NT2/D1 (cell line): ENCODE measurements around the gene COL21A1.

Experiments used
- DNase-seq: peaks from one replicate; pipeline ENCODE4 v3.0.0-alpha.2; 2011; ENCODE audit warnings: low read depth, low spot score
- H3K27me3 ChIP-seq: 2 replicates; pipeline ENCODE4 v1.6.0; 2011; ENCODE audit warnings: mild to moderate bottlenecking; ENCODE audit not compliant: insufficient read length, insufficient read depth
- H3K36me3 ChIP-seq: 2 replicates; pipeline ENCODE4 v1.6.1; 2011; ENCODE audit warnings: mild to moderate bottlenecking, low read length, mixed read lengths; ENCODE audit not compliant: insufficient read depth, insufficient read length
- H3K4me1 ChIP-seq: 2 replicates; pipeline ENCODE4 v1.5.1; 2011; ENCODE audit not compliant: insufficient read depth, insufficient read length
- H3K4me3 ChIP-seq: 2 replicates; pipeline ENCODE4 v1.5.1; 2011; ENCODE audit warnings: low read depth; ENCODE audit not compliant: insufficient read length
- H3K9ac ChIP-seq: 2 replicates; pipeline ENCODE4 v1.6.0; 2011; ENCODE audit warnings: low read depth; ENCODE audit not compliant: insufficient read length
- H3K9me3 ChIP-seq: 2 replicates; pipeline ENCODE4 v1.5.1; 2011; ENCODE audit warnings: mild to moderate bottlenecking, low read length; ENCODE audit not compliant: insufficient read depth
- SUZ12 ChIP-seq: IDR thresholded peaks from 2 replicates; pipeline ENCODE4 v1.6.1; 2011; ENCODE audit not compliant: insufficient read length, insufficient read depth; ENCODE audit errors: extremely low read depth
- YY1 ChIP-seq: IDR thresholded peaks from 2 replicates; pipeline ENCODE4 v1.6.1; 2011; ENCODE audit not compliant: insufficient read length, insufficient read depth
- ZNF274 ChIP-seq: IDR thresholded peaks from 2 replicates; pipeline ENCODE4 v1.6.1; 2011; ENCODE audit warnings: mild to moderate bottlenecking, low read depth, low read length

Gene COL21A1

DNA sequence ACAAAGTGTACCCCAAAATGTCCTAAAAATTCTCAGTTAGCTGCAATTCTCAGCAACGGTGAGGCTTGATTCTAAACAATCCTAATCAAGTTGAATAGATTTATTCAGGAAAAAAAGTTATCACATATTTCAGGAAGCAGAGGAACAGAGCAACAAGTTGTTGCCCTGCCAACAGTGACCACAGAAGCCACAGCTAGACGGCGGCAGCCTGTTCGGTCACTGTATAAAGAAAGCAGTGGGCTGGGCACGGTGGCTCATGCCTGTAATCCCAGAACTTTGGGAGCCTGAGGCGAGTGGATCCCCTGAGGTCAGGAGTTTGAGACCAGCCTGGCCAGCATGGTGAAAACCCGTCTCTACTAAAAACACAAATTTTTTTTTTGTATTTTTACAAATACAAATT, 200.8 kb downstream of the COL21A1 start:
- Histone ChIP-seq H3K27me3 (no peaks in the 10 kb centered on the region), H3K36me3 (no peaks in the 10 kb centered on the region), H3K9ac (no peak overlapping the region), H3K9me3 (no peaks in the 10 kb centered on the region), H3K4me3 (no peak overlapping the region), H3K4me1 (no peaks in the 10 kb centered on the region)
- no peak for DNase-seq
- no peak for TF ChIP-seq ZNF274
- TF ChIP-seq YY1: no peak
- no peak for TF ChIP-seq SUZ12

DNA sequence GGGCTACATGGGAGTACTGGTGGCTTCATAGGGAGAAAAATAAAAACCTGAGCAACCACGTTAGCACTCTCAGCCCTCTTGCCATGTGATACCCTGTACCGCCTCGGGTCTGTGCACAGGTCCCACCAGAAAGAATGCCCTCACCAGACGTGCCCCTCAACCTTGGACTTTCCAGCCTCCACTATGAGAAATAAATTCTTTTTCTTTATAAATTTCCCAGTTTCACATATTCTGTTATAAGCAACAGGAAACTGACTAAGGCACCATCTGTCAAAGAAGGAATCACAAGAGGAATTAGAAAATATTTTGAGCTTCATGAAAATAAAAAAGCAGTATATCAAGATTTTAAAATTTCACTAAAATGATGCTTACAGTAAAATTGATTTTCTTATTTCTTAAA, 203.6 kb downstream of the COL21A1 start:
- no peak for DNase-seq
- Histone ChIP-seq H3K4me3 (no peak overlapping the region), H3K9ac (no peak overlapping the region), H3K36me3 (no peaks in the 10 kb centered on the region), H3K4me1 (no peaks in the 10 kb centered on the region), H3K9me3 (no peaks in the 10 kb centered on the region), H3K27me3 (no peaks in the 10 kb centered on the region)
- no peak for TF ChIP-seq YY1
- TF ChIP-seq ZNF274: no peak
- no peak for TF ChIP-seq SUZ12

DNA sequence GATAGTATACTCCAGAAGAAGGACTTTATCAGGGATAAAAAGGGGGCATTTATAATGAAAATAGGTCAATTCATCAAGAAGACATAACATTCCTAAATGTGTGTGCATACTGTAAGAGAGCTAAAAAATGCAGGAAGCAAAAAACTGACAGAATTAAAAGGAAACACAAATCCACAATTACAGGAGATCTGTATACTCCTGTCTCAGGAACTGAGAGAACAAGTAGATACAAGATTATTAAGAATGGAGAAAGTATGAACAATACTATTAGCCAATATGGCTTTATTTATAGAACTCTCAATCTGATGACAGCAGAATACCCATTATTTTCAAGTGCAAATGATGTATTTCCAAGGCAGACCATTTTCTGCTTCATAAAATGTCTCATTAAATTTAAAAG, 204.3 kb downstream of the COL21A1 start:
- DNase-seq: no peak
- H3K4me3 ChIP-seq: no peak overlapping the region
- no peak overlapping the region for H3K9ac ChIP-seq
- H3K36me3 ChIP-seq: no peaks in the 10 kb centered on the region
- no peaks in the 10 kb centered on the region for H3K4me1 ChIP-seq
- H3K9me3 ChIP-seq: no peaks in the 10 kb centered on the region
- no peaks in the 10 kb centered on the region for H3K27me3 ChIP-seq
- TF ChIP-seq ZNF274 (no peak), YY1 (no peak), SUZ12 (no peak)

DNA sequence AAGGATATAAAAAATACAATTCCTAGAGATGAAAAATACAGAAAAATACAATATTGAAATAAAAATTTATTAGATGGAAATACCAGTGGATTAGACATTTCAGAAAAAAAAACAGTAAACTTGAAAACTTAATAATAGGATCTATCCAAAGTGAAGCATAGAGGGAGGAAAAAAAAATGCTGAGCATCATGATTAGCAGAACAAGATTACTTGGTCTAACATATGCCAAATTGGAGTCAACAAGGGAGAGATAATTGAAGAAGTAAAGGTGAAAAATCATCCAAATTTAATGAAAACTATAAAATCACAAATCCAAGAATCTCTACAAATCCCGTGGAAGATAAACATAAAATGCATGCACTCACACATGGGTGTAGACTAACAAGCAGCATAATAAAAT, 205.8 kb downstream of the COL21A1 start:
- Histone ChIP-seq H3K4me1 (no peaks in the 10 kb centered on the region), H3K9ac (no peak overlapping the region), H3K4me3 (no peak overlapping the region), H3K36me3 (no peaks in the 10 kb centered on the region), H3K9me3 (no peaks in the 10 kb centered on the region), H3K27me3 (no peaks in the 10 kb centered on the region)
- TF ChIP-seq YY1: no peak
- TF ChIP-seq ZNF274: no peak
- no peak for TF ChIP-seq SUZ12
- no peak for DNase-seq

DNA sequence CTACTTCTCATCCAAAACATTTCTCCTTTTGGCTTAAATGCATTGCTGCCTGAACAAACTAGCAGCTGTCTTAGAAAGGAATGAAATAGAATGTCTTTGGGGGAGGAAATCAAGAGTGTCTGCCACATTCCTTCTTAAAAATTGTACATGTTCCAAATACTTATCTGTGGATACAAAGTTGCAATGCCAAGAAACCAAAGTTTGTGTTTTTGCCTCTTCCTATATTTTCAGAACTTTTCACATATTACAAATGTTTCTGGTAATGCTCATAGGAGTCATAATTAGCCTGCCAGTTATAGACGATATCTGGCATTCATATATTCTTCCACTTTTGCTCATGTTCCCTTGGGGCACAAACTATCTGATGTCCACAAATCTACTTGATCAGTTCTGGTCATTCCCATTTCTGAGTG, 206.5 kb downstream of the COL21A1 start:
- H3K4me3 ChIP-seq: no peak overlapping the region
- H3K4me1 ChIP-seq: no peaks in the 10 kb centered on the region
- TF ChIP-seq SUZ12 (no peak), YY1 (no peak), ZNF274 (no peak)
- no peak overlapping the region for H3K9ac ChIP-seq
- H3K27me3 ChIP-seq: no peaks in the 10 kb centered on the region
- no peaks in the 10 kb centered on the region for H3K9me3 ChIP-seq
- DNase-seq: no peak
- H3K36me3 ChIP-seq: no peaks in the 10 kb centered on the region

DNA sequence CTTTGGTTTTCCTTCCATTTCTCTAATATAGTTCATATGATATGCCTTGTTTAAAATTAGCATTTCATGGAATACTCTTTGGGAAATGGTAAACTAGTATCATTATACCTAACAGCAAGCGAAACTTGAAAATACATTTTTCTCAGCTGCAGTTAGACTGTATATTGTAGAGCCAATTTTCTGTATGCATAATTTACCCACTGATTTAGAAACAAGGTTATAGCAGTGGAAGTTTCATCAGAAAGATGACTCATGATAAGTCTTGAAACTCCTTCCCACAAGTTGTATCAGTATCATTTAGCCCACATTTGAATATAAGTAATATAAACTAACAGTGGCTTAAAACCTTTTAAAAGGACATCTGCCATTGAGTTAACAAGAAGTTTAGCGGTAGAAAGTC, 207.2 kb downstream of the COL21A1 start:
- Histone ChIP-seq H3K4me1 (no peaks in the 10 kb centered on the region), H3K9me3 (no peaks in the 10 kb centered on the region), H3K9ac (no peak overlapping the region), H3K36me3 (no peaks in the 10 kb centered on the region), H3K27me3 (no peaks in the 10 kb centered on the region), H3K4me3 (no peak overlapping the region)
- DNase-seq: no peak
- TF ChIP-seq ZNF274 (no peak), SUZ12 (no peak), YY1 (no peak)

DNA sequence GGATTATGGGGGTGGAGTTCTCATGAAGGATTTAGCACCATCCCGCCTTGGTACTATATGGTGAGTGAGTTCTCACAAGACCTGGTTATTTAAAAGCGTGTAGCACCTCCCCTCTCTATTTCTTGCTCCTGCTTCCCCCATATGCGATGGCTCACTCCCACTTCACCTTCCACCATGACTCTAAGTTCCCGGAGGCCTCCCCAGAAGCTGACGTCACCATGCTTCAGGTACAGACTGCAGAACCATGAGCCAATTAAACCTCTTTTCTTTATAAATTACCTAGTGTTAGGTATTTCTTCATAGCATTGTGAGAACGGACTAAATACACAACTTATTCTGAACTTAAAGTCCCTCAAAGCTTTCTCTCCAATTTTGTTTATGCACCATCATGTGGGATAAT, 208.6 kb downstream of the COL21A1 start:
- Histone ChIP-seq H3K9ac (no peak overlapping the region), H3K4me3 (no peak overlapping the region), H3K4me1 (no peaks in the 10 kb centered on the region), H3K27me3 (no peaks in the 10 kb centered on the region), H3K9me3 (no peaks in the 10 kb centered on the region), H3K36me3 (no peaks in the 10 kb centered on the region)
- no peak for TF ChIP-seq SUZ12
- TF ChIP-seq YY1: no peak
- TF ChIP-seq ZNF274: no peak
- no peak for DNase-seq

DNA sequence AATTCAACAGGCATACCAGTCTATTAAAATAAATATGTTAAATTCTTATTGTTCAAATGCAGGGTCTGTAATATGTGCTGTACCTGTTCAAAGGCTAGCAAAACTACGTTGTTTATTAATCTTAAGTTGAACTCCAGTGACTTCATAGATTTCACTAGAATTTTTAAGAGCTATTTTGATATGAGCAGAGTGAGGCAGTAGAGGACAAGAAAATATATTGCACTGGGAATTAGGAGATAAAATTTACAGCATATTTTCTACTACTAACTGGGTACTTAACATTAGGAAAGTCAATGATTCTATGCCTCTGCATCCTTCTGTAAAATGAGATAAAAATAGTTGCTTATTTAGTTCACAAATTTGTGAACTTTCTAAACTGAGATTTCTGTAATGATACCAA, 209.8 kb downstream of the COL21A1 start:
- no peaks in the 10 kb centered on the region for H3K36me3 ChIP-seq
- DNase-seq: no peak
- no peaks in the 10 kb centered on the region for H3K27me3 ChIP-seq
- H3K4me3 ChIP-seq: no peak overlapping the region
- H3K9ac ChIP-seq: no peak overlapping the region
- H3K9me3 ChIP-seq: no peaks in the 10 kb centered on the region
- TF ChIP-seq YY1 (no peak), ZNF274 (no peak), SUZ12 (no peak)
- H3K4me1 ChIP-seq: no peaks in the 10 kb centered on the region
